SK-N-SH (cell line): ENCODE results near the gene SREBF2. TPM values are rescaled to one million over a fixed set of nuclear protein-coding genes. Genes with fewer than 3 reads are reported as not detected.

Experiments used
- CTCF ChIA-PET: fragments of 300-600, 350-600 bp; formaldehyde crosslinking; extraction: SDS; loops from one replicate; lab custom pipeline; 2021; lab: Yijun Ruan, JAX
- POLR2A ChIA-PET: fragments of 350-600 bp; sonication (Branson Sonifier 250); formaldehyde crosslinking; extraction: SDS; loops from one replicate; lab custom pipeline; 2020; ENCODE audit warnings: antibody characterized with exemption, inconsistent platforms; lab: Yijun Ruan, JAX
- DNase-seq: peaks from one replicate; pipeline ENCODE4 v3.0.0; 2012
- H2AFZ ChIP-seq: fragments of 200-600 bp; sonication (generic); 2 replicates; pipeline ENCODE4 v1.8.1; 2016; ENCODE audit warnings: antibody characterized with exemption, mild to moderate bottlenecking, low read depth
- H3F3A ChIP-seq: fragments of 200-600 bp; sonication (generic); replicated peaks from 2 replicates; pipeline ENCODE3; 2016; ENCODE audit warnings: antibody characterized with exemption, mild to moderate bottlenecking; ENCODE audit not compliant: insufficient read depth
- H3K27ac ChIP-seq, 2 experiments: fragments of 200-500 bp in 1 of 2; fragments of 200-600 bp in 1 of 2; sonication (Bioruptor generic) in 1 of 2; sonication (generic), shearing (Covaris generic) in 1 of 2; 2 replicates each; pipeline versions ENCODE4 v1.5.1 to v1.6.1; 2014 to 2016; ENCODE audit warnings: low read depth in 2 of 2, inconsistent platforms in 1 of 2, low read length in 1 of 2, mild to moderate bottlenecking in 1 of 2, mixed read lengths in 1 of 2
- H3K27me3 ChIP-seq: fragments of 200-600 bp; sonication (generic), shearing (Covaris generic); 2 replicates; pipeline ENCODE4 v1.6.1; 2016; ENCODE audit warnings: mixed run types; ENCODE audit not compliant: insufficient read depth
- H3K36me3 ChIP-seq, 2 experiments: fragments of 200-500 bp in 1 of 2; fragments of 200-600 bp in 1 of 2; sonication (Bioruptor generic) in 1 of 2; sonication (generic) in 1 of 2; replicated peaks in 1 of 2; 2 replicates each; pipeline versions ENCODE3 to v1.5.1; 2014 to 2016; ENCODE audit warnings: low read length in 1 of 2, mild to moderate bottlenecking in 1 of 2; ENCODE audit not compliant: insufficient read depth in 2 of 2, control insufficient read depth in 1 of 2
- H3K4me1 ChIP-seq, 2 experiments: fragments of 200-500 bp in 1 of 2; fragments of 200-600 bp in 1 of 2; sonication (Bioruptor generic) in 1 of 2; sonication (generic), shearing (Covaris generic) in 1 of 2; 2 replicates each; pipeline versions ENCODE4 v1.5.1 to v1.6.1; 2014 to 2016; ENCODE audit warnings: low read depth in 1 of 2, low read length in 1 of 2, mixed run types in 1 of 2; ENCODE audit not compliant: insufficient read depth in 2 of 2, control insufficient read depth in 1 of 2
- H3K4me2 ChIP-seq: fragments of 200-600 bp; sonication (generic), shearing (Covaris generic); 2 replicates; pipeline ENCODE4 v1.6.1; 2017; ENCODE audit warnings: mixed run types
- H3K4me3 ChIP-seq, 2 experiments: fragments of 200-500 bp in 1 of 2; fragments of 200-600 bp in 1 of 2; sonication (Bioruptor generic) in 1 of 2; sonication (generic), shearing (Covaris generic) in 1 of 2; 2 replicates each; pipeline versions ENCODE4 v1.5.1 to v1.8.1; 2014 to 2016; ENCODE audit warnings: low read depth in 2 of 2, inconsistent platforms in 1 of 2, low read length in 1 of 2, mild to moderate bottlenecking in 1 of 2, mixed read lengths in 1 of 2, moderate library complexity in 1 of 2
- H3K79me2 ChIP-seq: fragments of 200-600 bp; sonication (generic); 2 replicates; pipeline ENCODE4 v1.8.1; 2017; ENCODE audit warnings: mild to moderate bottlenecking; ENCODE audit not compliant: insufficient read depth
- H3K9ac ChIP-seq: fragments of 200-600 bp; sonication (generic); 2 replicates; pipeline ENCODE4 v1.6.1; 2017; ENCODE audit warnings: mixed run types
- H3K9me2 ChIP-seq: fragments of 200-600 bp; sonication (generic); 2 replicates; pipeline ENCODE4 v1.6.1; 2017; ENCODE audit warnings: mixed run types
- H3K9me3 ChIP-seq: fragments of 200-600 bp; sonication (generic); 2 replicates; pipeline ENCODE4 v1.6.1; 2017; ENCODE audit warnings: mixed run types, mild to moderate bottlenecking, moderate library complexity
- H4K20me1 ChIP-seq: fragments of 200-600 bp; sonication (generic); 2 replicates; pipeline ENCODE4 v1.6.1; 2017; ENCODE audit warnings: mild to moderate bottlenecking, mixed run types; ENCODE audit not compliant: insufficient read depth
- ELF1 ChIP-seq: IDR thresholded peaks from 2 replicates; pipeline ENCODE4 v1.4.0; 2012
- EP300 ChIP-seq, 2 experiments: IDR thresholded peaks; 2 replicates each; pipeline versions ENCODE4 v1.4.0 to v1.6.1; 2012; ENCODE audit warnings: borderline replicate concordance in 1 of 2, low read depth in 1 of 2, low read length in 1 of 2
- EZH2phosphoT487 ChIP-seq: fragments of 200-600 bp; sonication (generic); IDR thresholded peaks from 2 replicates; pipeline ENCODE4 v1.6.1; 2017; ENCODE audit warnings: low read depth, mixed run types, mild to moderate bottlenecking, antibody characterized with exemption, moderate library complexity, borderline replicate concordance
- GABPA ChIP-seq: IDR thresholded peaks from 2 replicates; pipeline ENCODE4 v1.4.0; 2012; ENCODE audit warnings: low read depth, mild to moderate bottlenecking
- GATA2 ChIP-seq: sonication (generic); formaldehyde crosslinking; IDR thresholded peaks from 2 replicates; pipeline ENCODE4 v1.5.0; 2020; ENCODE audit warnings: mild to moderate bottlenecking, missing genetic modification reagents
- MEF2A ChIP-seq: IDR thresholded peaks from 2 replicates; pipeline ENCODE4 v1.4.0; 2012; ENCODE audit warnings: low read depth, borderline replicate concordance
- POLR2AphosphoS5 ChIP-seq: IDR thresholded peaks from 2 replicates; pipeline ENCODE4 v1.6.1; 2012; ENCODE audit warnings: low read depth, low read length
- RCOR1 ChIP-seq: fragments of 150-350 bp; IDR thresholded peaks from 2 replicates; pipeline ENCODE4 v1.6.1; 2017; ENCODE audit warnings: antibody characterized with exemption, low read length
- REST ChIP-seq: IDR thresholded peaks from 2 replicates; pipeline ENCODE4 v1.6.1; 2012; ENCODE audit warnings: mild to moderate bottlenecking, low read depth, low read length, moderate library complexity
- TAF1 ChIP-seq: IDR thresholded peaks from 2 replicates; pipeline ENCODE4 v1.6.1; 2012; ENCODE audit warnings: low read depth, mild to moderate bottlenecking, low read length, moderate library complexity, borderline replicate concordance
- WGBS: methylation state at CpG from one replicate; pipeline ENCODE4 v1.1.6; 2017; ENCODE audit warnings: low lambda C conversion rate; 5-methylcytosine and 5-hydroxymethylcytosine counted together
- polyA plus RNA-seq, 3 experiments: library from polyadenylated mRNA; depleted of rRNA; stranded (reverse); fragments of >200 nt; gene quantifications; 2 replicates each; pipeline ENCODE4 v1.2.3, GENCODE V29; 2012
- TF ChIP-seq, protein P1 (sequence below): IDR thresholded peaks from 2 replicates; pipeline ENCODE4 v1.4.0; 2012; ENCODE audit warnings: low read depth, borderline replicate concordance
- TF ChIP-seq, protein P2 (sequence below): fragments of 150-350 bp; IDR thresholded peaks from 2 replicates; pipeline ENCODE4 v1.6.1; 2017; ENCODE audit warnings: antibody characterized with exemption, low read length, low read depth, borderline replicate concordance
- TF ChIP-seq, protein P3 (sequence below): fragments of 200-600 bp; sonication (generic); IDR thresholded peaks from 2 replicates; pipeline ENCODE4 v1.6.1; 2017; ENCODE audit warnings: antibody characterized with exemption, mild to moderate bottlenecking, moderate library complexity
- TF ChIP-seq, protein P4 (sequence below): IDR thresholded peaks from 2 replicates; pipeline ENCODE4 v1.4.0; 2012; ENCODE audit warnings: low read depth, borderline replicate concordance

SREBF2 gene
- polyA plus RNA-seq, 1 of the 3 experiments (the other 2 are of a cell fraction): 7.5 TPM

DNA sequence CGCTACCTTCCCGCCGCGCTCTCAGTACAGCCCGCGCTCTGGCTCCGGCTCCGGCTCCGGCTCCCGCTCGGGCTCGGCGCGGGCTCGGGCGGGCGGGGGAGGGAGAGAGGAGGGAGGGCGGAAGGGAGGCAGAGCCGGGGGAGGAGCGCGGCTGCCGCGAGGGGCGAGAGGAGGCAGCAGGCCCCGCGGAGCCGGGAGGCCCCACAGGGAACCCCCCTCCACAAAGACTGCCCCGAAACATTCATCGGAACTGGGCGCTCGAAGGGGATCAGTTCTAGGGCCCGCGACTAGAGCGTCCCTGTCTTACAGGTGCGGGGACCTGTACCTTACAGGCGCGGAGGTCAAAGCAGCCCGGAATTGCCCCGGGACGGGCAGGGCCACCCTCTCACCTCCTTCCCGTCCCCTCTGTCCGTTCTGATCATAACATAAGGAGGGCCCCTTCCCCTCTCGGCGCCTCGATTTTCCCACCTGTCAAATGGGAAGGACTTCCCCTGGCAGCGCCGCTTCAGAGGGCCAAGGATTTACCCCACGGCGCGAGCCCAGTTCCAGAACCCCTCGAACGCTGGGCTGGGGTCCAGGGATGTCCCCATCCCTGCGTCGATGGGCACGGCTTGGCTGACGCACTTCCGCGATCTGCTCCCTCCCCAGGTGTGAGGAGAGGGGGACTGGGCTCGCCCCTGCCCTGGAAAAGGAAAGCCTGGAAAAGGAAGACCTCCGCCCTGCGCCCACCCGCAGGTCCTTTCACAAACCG is 82.3 kb downstream of the SREBF2 start, which contains the start of gene SHISA8:
SHISA8 (minus strand) TSS at position 40 of the 751 bp plus-strand sequence. CDS start 407 bp downstream, outside the sequence.
- Histone ChIP-seq H2AFZ (no peak within 1 kb of the TSS), H3K9ac (no peak within 1 kb of the TSS), H3K27ac (no peak within 1 kb of the TSS), H3F3A (no peaks in the 10 kb centered on the region), H3K9me2 (no peaks in the 10 kb centered on the region), H3K4me3 (no peak within 1 kb of the TSS; a peak in 1 of 4 replicates), H3K4me2 (no peak within 1 kb of the TSS), H3K9me3 (no peaks in the 10 kb centered on the region), H3K27me3 (peaks cover 26% of the 10 kb centered on the region; the same call in 1 of the 2 replicates)
- WGBS: 10% methylated on average over 4 of the region's 63 CpGs
- ChIA-PET CTCF (interaction anchor here (0.6 kb wide), 1 partner anchor 193 kb away, joined by 3 read pairs; no protein-coding TSS in a partner anchor), POLR2A (no interaction called here)
- peak; percentile 70 for DNase-seq
- no peak for TF ChIP-seq EP300 (IDR thresholded peaks at IDR 0.05; ENCODE audit: borderline replicate concordance in 1 of 2, low read depth in 1 of 2, low read length in 1 of 2)
- TF ChIP-seq, all 33 proteins: peak for 0
- peaks cover 0 to 3% of the 10 kb centered on the region in 2 experiments; a peak in 2 of 4 replicates for H3K4me1 ChIP-seq
- H3K79me2 ChIP-seq: no peaks in the 10 kb centered on the region
- no peaks in the 10 kb centered on the region for H3K36me3 ChIP-seq
- H4K20me1 ChIP-seq: no peaks in the 10 kb centered on the region

DNA sequence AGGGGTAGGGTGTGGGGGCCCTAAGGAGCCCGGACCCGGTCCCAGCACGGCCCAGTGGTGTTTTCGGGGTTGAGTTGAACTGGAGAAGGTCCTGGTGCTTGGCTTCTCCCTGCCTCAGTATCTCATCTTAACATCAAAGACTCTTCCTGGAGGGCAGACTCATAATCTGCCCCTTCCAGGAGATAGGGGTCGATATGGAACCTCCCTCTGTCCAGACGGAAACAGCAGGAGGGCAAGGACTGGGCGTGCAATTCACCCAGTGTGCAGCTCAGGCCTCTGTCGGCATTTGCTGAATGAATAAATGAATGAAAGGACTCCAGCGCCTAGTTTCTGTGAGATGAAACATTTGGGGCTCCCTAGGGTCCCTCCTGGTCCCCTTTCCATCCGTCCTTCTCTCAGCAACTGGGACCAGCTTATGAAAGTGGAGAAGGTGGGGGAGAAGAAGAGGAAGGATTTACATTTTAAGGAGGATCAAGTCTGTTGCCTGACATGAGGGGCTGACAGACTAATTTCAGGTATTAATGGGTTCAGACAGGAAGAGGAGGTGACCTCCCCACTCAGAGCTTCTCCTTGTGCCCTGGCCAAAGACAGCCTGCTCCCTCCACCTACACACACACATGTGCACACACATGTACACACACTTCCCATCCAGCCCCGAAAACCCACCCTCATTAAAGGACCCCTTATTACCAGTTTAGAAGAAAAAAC is 83.0 kb downstream of the SREBF2 start:
- Histone ChIP-seq H3K4me3 (no peak overlapping the region), H3K4me1 (peaks cover 0 to 3% of the 10 kb centered on the region in 2 experiments; a peak in 2 of 4 replicates), H2AFZ (no peak overlapping the region), H3K27me3 (peaks cover 22% of the 10 kb centered on the region; the same call in 1 of the 2 replicates), H3K27ac (no peak overlapping the region), H3K9me3 (no peaks in the 10 kb centered on the region), H3K79me2 (no peaks in the 10 kb centered on the region), H3K9ac (no peak overlapping the region), H3K36me3 (no peaks in the 10 kb centered on the region), H3K9me2 (no peaks in the 10 kb centered on the region), H3F3A (no peaks in the 10 kb centered on the region), H3K4me2 (no peak overlapping the region), H4K20me1 (no peaks in the 10 kb centered on the region)
- DNase-seq: no peak
- ChIA-PET POLR2A (no interaction called here), CTCF (no interaction called here)
- 65% methylated on average over 3 of the region's 11 CpGs for WGBS
- TF ChIP-seq, protein P1, sequence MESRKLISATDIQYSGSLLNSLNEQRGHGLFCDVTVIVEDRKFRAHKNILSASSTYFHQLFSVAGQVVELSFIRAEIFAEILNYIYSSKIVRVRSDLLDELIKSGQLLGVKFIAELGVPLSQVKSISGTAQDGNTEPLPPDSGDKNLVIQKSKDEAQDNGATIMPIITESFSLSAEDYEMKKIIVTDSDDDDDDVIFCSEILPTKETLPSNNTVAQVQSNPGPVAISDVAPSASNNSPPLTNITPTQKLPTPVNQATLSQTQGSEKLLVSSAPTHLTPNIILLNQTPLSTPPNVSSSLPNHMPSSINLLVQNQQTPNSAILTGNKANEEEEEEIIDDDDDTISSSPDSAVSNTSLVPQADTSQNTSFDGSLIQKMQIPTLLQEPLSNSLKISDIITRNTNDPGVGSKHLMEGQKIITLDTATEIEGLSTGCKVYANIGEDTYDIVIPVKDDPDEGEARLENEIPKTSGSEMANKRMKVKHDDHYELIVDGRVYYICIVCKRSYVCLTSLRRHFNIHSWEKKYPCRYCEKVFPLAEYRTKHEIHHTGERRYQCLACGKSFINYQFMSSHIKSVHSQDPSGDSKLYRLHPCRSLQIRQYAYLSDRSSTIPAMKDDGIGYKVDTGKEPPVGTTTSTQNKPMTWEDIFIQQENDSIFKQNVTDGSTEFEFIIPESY: no peak
- TF ChIP-seq POLR2AphosphoS5: no peak
- no peak for TF ChIP-seq GABPA
- no peak for TF ChIP-seq EZH2phosphoT487
- TF ChIP-seq, protein P2, sequence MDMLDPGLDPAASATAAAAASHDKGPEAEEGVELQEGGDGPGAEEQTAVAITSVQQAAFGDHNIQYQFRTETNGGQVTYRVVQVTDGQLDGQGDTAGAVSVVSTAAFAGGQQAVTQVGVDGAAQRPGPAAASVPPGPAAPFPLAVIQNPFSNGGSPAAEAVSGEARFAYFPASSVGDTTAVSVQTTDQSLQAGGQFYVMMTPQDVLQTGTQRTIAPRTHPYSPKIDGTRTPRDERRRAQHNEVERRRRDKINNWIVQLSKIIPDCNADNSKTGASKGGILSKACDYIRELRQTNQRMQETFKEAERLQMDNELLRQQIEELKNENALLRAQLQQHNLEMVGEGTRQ: no peak
- no peak for TF ChIP-seq ELF1
- no peak for TF ChIP-seq RCOR1
- TF ChIP-seq GATA2: no peak
- no peak for TF ChIP-seq REST
- no peak for TF ChIP-seq TAF1
- TF ChIP-seq, protein P3, sequence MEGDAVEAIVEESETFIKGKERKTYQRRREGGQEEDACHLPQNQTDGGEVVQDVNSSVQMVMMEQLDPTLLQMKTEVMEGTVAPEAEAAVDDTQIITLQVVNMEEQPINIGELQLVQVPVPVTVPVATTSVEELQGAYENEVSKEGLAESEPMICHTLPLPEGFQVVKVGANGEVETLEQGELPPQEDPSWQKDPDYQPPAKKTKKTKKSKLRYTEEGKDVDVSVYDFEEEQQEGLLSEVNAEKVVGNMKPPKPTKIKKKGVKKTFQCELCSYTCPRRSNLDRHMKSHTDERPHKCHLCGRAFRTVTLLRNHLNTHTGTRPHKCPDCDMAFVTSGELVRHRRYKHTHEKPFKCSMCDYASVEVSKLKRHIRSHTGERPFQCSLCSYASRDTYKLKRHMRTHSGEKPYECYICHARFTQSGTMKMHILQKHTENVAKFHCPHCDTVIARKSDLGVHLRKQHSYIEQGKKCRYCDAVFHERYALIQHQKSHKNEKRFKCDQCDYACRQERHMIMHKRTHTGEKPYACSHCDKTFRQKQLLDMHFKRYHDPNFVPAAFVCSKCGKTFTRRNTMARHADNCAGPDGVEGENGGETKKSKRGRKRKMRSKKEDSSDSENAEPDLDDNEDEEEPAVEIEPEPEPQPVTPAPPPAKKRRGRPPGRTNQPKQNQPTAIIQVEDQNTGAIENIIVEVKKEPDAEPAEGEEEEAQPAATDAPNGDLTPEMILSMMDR: no peak
- TF ChIP-seq, protein P4, sequence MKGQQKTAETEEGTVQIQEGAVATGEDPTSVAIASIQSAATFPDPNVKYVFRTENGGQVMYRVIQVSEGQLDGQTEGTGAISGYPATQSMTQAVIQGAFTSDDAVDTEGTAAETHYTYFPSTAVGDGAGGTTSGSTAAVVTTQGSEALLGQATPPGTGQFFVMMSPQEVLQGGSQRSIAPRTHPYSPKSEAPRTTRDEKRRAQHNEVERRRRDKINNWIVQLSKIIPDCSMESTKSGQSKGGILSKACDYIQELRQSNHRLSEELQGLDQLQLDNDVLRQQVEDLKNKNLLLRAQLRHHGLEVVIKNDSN: no peak
- TF ChIP-seq MEF2A: no peak
